22Rv1 (cell line): ENCODE measurements around the gene AMOT.

Experiments
- ZFX ChIP-seq: fragments of 450-650 bp; IDR thresholded peaks from 2 replicates; pipeline ENCODE4 v1.6.1; 2017; ENCODE audit warnings: antibody characterized with exemption, borderline replicate concordance
- TF ChIP-seq, protein P1 (sequence below): fragments of 450-650 bp; IDR thresholded peaks from 2 replicates; pipeline ENCODE4 v1.5.1; 2017; ENCODE audit warnings: mild to moderate bottlenecking

DNA sequence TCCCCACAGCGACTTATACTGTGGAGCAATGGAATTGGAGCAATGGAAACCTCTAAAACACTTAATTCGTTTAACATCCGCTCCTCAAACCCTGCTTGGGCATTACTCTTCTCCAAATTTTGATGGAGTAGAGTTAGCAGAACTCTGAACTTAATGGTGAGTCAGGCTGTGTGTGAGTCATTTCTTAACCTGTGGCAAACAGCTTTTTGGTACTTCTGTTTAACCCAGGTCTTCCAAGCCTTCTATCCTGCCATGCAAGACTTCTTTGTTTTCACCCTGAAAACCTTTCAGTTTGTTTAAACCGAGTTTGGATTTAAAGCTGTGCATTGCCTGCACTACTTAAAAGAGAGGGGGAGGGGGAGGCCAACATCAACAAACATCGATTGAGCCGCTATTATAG lies 3.6 kb upstream of the AMOT start:
- TF ChIP-seq, protein P1, sequence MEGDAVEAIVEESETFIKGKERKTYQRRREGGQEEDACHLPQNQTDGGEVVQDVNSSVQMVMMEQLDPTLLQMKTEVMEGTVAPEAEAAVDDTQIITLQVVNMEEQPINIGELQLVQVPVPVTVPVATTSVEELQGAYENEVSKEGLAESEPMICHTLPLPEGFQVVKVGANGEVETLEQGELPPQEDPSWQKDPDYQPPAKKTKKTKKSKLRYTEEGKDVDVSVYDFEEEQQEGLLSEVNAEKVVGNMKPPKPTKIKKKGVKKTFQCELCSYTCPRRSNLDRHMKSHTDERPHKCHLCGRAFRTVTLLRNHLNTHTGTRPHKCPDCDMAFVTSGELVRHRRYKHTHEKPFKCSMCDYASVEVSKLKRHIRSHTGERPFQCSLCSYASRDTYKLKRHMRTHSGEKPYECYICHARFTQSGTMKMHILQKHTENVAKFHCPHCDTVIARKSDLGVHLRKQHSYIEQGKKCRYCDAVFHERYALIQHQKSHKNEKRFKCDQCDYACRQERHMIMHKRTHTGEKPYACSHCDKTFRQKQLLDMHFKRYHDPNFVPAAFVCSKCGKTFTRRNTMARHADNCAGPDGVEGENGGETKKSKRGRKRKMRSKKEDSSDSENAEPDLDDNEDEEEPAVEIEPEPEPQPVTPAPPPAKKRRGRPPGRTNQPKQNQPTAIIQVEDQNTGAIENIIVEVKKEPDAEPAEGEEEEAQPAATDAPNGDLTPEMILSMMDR, result no peak
- no peak for TF ChIP-seq ZFX
